Measurements from ENCODE around the gene CHCHD5. TPM values are rescaled to one million over a fixed set of nuclear protein-coding genes. Genes with fewer than 3 reads are reported as not detected.

CHCHD5 gene
- total and polyA plus RNA-seq, 10 of the 15 experiments (the other 5 are each of a cell fraction or from before 2014, with no cell fraction given) = 16.4 to 118 (median 45.2) TPM

- ATAC-seq (no peak), DNase-seq (ENCODE audit: low read depth, low spot score) (no peak), FAIRE-seq (no peak)
- WGBS (ENCODE audit: insufficient coverage, insufficient replicate concordance, low lambda C conversion rate, missing lambda C conversion rate) = 8% methylated on average over 2 of the region's 2 CpGs
- Histone ChIP-seq H3K4me1 (ENCODE audit: control insufficient read depth, insufficient read depth, low read length) (no peaks in the 10 kb centered on the region; the same call in 1 of the 2 replicates), H4K20me1 (ENCODE audit: control insufficient read depth, insufficient read depth) (no peaks in the 10 kb centered on the region), H3K27ac (ENCODE audit: control insufficient read depth, insufficient read depth) (no peak overlapping the region), H3K4me2 (ENCODE audit: control insufficient read depth, insufficient read depth) (no peak overlapping the region), H3K9me3 (replicated peaks; ENCODE audit: control insufficient read depth, insufficient read depth, low read length) (no peaks in the 10 kb centered on the region), H3K4me3 (no peak overlapping the region), H3K9ac (ENCODE audit: control insufficient read depth, insufficient read depth, low read length) (no peak overlapping the region), H3K27me3 (replicated peaks in 1 of 2; ENCODE audit: control insufficient read depth in 2 of 2, insufficient read depth in 2 of 2, low read length in 1 of 2) (no peaks in the 10 kb centered on the region), H3K79me2 (ENCODE audit: control insufficient read depth, insufficient read depth, low read length) (no peaks in the 10 kb centered on the region), H3K36me3 (ENCODE audit: control insufficient read depth in 2 of 2, insufficient read depth in 2 of 2, low read length in 1 of 2) (no peaks in the 10 kb centered on the region), H2AFZ (ENCODE audit: control insufficient read depth, low read depth, low read length) (no peak overlapping the region)
- intact Hi-C loops (cut with micrococcal nuclease; ENCODE audit: unreplicated experiment) = loop anchor here (5.0 kb wide), 1 partner anchor 354 kb away; no protein-coding TSS in a partner anchor
- SMC1A ChIA-PET (ENCODE audit: uncharacterized antibody, unreplicated experiment) = interaction anchor here (0.9 to 8.0 kb wide), 6 partner anchors 14 to 352 kb away, joined by 3 to 122 read pairs (median 5); no protein-coding TSS in a partner anchor
- TF ChIP-seq EP300 (IDR thresholded peaks at IDR 0.05; ENCODE audit: borderline replicate concordance in 1 of 2, control insufficient read depth in 1 of 2, low read depth in 2 of 2, low read length in 2 of 2) (no peak), SMARCA5 (IDR thresholded peaks at IDR 0.05) (no peak), KLF5 (IDR thresholded peaks at IDR 0.05; ENCODE audit: partially characterized antibody) (no peak), RAD21 (IDR thresholded peaks at IDR 0.05; ENCODE audit: insufficient read depth, low read depth, low read length) (no peak), RFX5 (IDR thresholded peaks at IDR 0.05; ENCODE audit: low read depth, low read length) (no peak), GATAD2B (conservative IDR thresholded peaks at IDR 0.05; ENCODE audit: low read depth) (no peak), NRF1 (conservative IDR thresholded peaks at IDR 0.05; ENCODE audit: low read depth, low read length) (no peak)
- no TSS peak for BruUV-seq (replicated peaks)
- POLR2A ChIA-PET = interaction anchor here (0.6 kb wide), 1 partner anchor 120 kb away, joined by 3 read pairs; no protein-coding TSS in a partner anchor
- in situ Hi-C loops (cut with MboI) = loop anchor here (5.0 kb wide), 1 partner anchor 119 kb away; the partner anchor contains the start of gene NT5DC4
- RAD21 ChIA-PET (ENCODE audit: unreplicated experiment) = interaction anchor here (5.8 to 8.3 kb wide), 2 partner anchors 23 to 124 kb away, joined by 57 to 132 read pairs; no protein-coding TSS in a partner anchor
- CTCF ChIA-PET = interaction anchor here (0.7 to 15.3 kb wide), 5 partner anchors 22 to 338 kb away, joined by 3 to 286 read pairs (median 9); no protein-coding TSS in a partner anchor
Measured at GRCh38 chr2:112603731-112604130, 19.3 kb downstream of the CHCHD5 start.
